Activated CD8-positive, alpha-beta memory T cell treated with anti-CD3 and anti-CD28 coated beads, Interleukin-2, amount 50 U/mL, for 1 hour (primary cell): Measurements from ENCODE around the gene ADM5.
"Not testable (repeated sequence)": the region's sequence is repeated elsewhere in the genome, so short reads cannot be mapped to it uniquely, and the experiment has no call there.

Experiments used
- DNase-seq: peaks from one replicate; pipeline ENCODE4 v3.0.0-alpha.2; 2020; ENCODE audit errors: extremely low read depth

Gene ADM5

DNA sequence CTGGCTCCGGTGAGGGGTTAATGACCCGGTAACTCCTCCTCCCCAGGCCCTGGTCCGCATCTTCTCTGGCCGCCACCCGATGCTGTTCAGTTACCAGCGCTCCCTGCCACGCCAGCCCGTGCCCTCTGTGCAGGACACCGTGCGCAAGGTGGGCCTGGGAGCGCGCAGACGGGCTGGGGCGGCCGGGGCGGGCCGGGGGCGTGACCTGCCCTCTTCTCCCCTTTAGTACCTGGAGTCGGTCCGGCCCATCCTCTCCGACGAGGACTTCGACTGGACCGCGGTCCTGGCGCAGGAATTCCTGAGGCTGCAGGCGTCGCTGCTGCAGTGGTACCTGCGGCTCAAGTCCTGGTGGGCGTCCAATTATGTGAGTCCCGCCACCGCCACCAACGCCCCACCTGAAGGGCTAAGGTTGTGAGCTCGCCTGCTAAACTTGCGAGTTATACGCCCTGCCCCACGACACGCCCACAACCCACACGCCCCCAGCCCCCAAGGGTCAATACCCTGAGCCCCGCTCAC lies 11.9 kb downstream of the ADM5 start:
- no peak for DNase-seq

- no peak for DNase-seq
Observed at GRCh38 chr19:49704888-49705642, 15.7 kb downstream of the ADM5 start.

DNA sequence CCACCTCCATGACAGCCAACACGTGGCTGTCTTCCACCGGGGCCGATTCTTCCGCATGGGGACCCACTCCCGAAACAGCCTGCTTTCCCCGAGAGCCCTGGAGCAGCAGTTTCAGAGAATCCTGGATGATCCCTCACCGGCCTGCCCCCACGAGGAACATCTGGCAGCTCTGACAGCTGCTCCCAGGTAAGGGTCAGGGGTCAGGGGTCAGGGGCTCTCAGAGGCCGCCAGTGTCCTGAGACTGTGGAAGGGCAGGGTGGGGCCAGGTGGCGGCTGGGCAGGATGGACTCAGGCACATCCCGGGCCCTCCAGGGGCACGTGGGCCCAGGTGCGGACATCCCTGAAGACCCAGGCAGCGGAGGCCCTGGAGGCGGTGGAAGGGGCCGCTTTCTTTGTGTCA lies 16.5 kb downstream of the ADM5 start:
- DNase-seq, result no peak

DNA sequence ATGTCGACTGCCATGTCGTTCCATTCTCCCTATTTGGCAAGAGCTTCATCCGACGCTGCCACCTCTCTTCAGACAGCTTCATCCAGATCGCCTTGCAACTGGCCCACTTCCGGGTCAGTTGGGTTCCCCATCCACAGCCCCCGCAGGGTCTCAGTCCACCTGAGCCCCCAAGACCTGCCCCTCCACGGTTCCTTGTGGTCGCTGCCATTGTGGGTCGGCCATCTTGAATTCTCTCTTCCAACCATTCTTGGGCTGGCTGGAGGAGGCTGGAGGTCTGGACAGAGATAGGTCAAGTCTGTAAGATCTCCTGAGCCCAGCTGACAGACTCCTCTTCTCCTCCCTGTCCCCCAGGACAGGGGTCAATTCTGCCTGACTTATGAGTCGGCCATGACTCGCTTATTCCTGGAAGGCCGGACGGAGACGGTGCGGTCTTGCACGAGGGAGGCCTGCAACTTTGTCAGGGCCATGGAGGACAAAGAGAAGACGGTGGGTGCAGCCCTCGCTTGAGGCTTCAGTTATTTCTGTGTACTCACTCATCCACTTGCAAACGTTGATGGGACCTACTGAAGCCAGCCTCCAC lies 21.1 kb downstream of the ADM5 start:
- DNase-seq, result no peak

GRCh38 chr19:49712397-49712859 lies 23.0 kb downstream of the ADM5 start:
- no peak for DNase-seq

DNA sequence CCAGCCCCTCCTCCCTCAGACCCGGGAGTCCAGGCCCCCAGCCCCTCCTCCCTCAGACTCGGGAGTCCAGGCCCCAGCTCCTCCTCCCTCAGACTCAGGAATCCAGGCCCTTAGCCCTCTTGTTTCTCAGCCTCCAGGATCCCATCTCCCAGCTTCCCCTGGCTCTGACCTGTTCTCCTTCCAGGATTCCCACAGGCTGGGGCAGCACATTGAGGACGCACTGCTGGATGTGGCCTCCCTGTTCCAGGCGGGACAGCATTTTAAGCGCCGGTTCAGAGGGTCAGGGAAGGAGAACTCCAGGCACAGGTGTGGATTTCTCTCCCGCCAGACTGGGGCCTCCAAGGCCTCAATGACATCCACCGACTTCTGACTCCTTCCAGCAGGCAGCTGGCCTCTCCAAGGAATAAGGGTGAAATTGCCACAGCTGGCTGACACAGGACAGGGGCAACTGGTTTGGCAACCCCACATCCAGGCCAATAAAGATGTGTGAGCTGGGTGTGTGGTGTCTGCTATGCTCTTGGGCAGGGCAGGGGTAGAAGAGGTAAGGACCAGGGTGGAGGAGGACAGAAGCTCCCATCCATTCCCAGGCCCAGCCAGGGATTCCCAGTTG lies 23.9 kb downstream of the ADM5 start:
- no peak for DNase-seq

DNA sequence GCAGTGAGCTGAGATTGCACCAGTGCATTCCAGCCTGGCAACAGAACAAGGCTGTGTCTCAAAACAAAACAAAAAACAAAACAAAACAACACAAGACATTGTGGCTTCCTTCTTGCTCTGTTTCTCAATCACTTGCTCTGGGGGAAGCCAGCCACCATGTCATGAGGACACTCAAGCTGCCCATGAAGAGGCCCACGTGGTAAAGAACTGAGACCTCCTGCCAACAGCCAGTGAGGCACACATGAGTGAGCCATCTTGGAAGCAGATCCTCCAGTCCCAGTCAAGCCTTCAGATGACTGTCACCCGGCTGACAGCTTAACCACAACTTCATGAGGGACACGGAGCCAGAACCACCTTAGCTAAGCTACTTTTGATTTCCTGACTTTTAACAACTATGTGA lies 26.8 kb downstream of the ADM5 start:
- DNase-seq, result no peak

DNA sequence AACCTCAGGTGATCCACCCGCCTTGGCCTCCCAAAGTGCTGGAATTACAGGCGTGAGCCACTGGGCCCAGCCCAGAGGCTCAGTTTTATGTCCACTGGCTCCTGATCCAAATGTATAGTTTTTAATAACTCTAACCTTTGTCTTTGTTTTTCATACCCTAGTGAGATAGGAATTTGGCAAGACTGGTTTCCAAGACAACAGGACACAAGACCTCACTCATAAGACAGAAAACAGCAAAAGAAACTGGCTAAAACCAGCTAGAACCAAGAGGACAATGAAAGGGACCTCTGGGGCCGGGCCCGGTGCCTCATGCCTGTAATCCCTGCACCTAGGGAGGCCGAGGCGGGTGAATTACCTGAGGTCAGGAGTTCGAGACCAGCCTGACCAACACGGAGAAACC lies 29.1 kb downstream of the ADM5 start:
- no peak for DNase-seq

DNA sequence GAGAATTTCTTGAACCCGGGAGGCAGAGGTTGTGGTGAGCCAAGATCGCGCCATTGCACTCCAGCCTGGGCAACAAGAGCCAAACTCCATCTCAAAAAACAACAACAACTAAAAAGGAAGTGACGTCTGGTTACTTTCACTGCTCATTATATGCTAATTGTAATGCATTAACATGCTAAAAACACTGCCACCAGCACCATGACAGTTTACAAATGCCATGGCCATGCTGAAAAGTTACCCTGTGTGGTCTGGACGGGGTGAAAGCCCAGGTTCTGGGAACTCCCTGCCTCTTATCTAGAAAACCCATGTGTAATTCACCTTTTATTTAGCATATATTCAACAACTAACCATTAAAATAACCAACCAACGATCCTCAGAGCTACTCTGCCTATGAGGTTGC lies 29.6 kb downstream of the ADM5 start:
- DNase-seq, result no peak

GRCh38 chr19:49719420-49719819 lies 30.0 kb downstream of the ADM5 start:
- not testable (repeated sequence) for DNase-seq

DNA sequence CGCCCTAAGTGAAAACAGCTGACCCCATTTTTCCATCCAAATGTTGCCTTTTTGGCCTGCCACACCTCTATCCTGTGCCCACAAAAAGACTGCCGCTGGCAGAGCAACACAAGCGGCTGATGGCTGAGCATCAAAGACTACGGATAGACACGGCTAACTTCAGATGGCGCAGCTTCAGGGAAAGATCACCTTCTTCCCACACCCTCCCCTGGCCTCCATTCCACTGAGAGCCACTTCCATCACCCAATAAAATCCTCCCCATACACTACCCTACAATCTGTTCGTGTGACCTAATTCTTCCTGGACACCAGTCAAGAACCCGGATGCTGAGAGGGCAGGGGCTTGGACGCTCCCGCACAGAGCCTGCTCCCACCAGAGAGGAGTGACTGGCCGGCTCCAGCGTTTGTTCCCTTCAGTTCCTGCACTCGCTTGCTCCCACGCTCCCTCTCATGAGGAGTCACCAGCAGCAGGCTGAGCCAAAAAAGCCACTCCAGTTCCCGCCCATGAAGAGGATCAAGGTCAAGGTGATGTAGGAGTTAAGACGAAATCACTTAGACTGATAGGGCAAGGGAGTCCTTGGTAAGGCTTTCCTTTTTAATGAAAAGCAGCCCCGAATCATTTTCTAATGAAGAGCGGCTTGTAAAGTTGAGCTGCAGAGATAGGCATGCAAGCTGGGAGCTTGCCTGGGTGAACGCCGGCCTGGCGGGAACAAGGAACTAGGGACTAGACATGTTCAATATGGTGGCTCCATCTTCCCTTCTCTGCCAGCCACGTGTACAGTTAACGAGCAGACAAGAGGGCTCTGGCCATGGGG lies 38.0 kb downstream of the ADM5 start:
- DNase-seq, result no peak

GRCh38 chr19:49730166-49730565 lies 40.8 kb downstream of the ADM5 start:
- DNase-seq, result no peak

- no peak for DNase-seq
Observed at GRCh38 chr19:49738268-49738667, 48.9 kb downstream of the ADM5 start.

- DNase-seq, result no peak
Observed at GRCh38 chr19:49739098-49739497, 49.7 kb downstream of the ADM5 start.

- DNase-seq, result no peak
Observed at GRCh38 chr19:49739933-49740332, 50.5 kb downstream of the ADM5 start.
